SKM-1 (cell line): ENCODE results near the gene ZNF726.
A peak's percentile ranks its signal among the peaks of the same experiment; 100 is the strongest.
"Not testable (repeated sequence)": the region's sequence is repeated elsewhere in the genome, so short reads cannot be mapped to it uniquely, and the experiment has no call there.

Experiments used
- DNase-seq: peaks from one replicate; lab custom pipeline; 2025; ENCODE audit not compliant: unreplicated experiment; lab: John Stamatoyannopoulos, UW

ZNF726 gene

GRCh38 chr19:23914402-23915286, at the start of gene ZNF726:
Gene ZNF726 (plus strand): TSS chr19:23914886. CDS start chr19:23914995, 109 bp downstream.
- peak; percentile 62 for DNase-seq

- DNase-seq, result no peak
These were observed 46.8 kb upstream of the ZNF726 start for GRCh38 chr19:23867895-23868294.

GRCh38 chr19:23868630-23869029, 46.1 kb upstream of the ZNF726 start:
- DNase-seq, result no peak

DNA sequence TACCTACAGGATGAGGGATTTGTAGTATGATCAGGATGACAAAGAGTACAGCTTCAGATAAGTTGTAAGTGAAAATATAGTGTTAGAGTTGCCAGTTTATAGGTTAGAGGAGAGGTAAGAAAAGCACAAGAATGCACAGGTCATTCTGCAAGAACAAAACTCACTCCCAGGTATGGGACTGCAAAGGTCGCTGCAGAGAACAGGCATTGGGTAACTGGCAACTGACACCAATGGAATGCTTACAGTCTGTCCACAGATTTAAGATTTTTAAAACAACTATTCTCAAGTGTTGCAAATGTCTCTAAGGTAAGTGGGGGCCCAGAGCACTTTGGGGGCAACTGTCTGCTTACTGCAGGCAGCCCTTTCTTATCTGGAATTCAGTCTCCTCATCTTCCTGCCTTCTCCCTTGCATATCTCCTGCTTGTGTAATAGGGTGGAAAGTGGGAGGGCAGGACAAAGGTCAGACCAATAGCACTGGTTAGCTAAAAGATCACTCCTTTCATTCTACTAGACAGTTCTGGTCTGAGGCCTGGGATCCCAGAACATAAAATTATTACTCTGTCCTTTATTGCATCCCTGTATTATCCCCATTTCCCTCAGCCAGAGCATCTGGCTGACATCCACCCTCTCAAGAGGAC, 42.3 kb upstream of the ZNF726 start:
- no peak for DNase-seq

DNA sequence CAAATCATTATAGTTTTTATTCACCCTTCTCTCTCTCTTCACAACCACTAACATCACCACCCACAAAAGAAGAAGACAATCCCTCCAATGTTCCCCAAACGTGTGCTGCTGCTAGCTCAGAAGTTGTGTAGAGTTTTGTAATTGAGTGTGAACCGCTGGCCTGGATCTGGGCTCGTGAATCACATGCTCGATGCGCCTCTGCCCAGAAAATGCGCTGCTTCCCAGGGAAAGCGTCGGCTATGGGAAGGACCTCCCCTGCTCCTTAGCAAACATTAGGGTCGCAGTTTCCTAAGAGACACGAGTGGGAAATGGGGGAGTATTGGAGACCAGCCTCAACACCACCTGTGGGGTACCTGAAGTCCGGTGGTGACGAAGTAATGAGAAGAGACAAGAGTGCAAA, 38.4 kb upstream of the ZNF726 start:
- no peak for DNase-seq

DNA sequence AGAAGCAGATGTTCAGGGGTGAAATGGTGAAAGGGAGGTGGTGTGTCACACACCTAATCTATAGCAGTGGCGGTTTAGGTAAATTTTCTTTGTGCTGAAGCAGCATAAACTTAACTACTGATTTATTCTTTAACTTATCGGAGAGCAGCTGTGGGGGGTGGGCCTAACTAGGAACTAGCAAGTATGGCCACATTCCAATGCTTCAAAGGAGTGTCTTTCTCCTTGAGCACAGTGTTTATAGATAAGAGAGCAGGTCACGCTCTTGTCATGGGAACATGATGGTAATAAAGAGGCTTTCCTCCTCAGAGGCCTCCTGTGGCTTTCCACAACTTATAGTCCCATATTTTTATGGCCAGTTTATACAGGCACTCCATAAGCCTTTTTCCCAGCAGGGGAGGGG, 37.9 kb upstream of the ZNF726 start:
- DNase-seq, result not testable (repeated sequence)

- no peak for DNase-seq
These were observed 32.2 kb upstream of the ZNF726 start for GRCh38 chr19:23882493-23882892.

GRCh38 chr19:23884363-23884762, 30.3 kb upstream of the ZNF726 start:
- no peak for DNase-seq

DNA sequence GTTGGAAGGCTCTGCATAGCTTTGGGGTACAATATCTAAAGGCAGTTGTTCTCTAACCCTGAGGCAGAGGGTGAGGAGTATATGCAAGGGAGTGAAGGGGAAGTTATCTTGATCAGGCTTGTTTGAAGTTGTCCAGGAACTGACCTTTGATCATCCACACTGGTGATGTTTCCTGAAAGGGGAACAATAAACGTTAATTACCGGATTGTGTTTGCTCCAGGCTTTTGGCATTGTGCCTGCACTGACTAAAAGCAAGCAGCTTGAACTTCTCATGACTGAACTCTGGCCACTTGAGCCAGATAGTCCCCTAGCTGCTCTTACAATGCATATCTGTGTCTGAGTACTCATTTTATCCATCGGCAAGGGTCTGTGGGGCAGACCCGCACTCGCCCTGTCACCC, 27.0 kb upstream of the ZNF726 start:
- no peak for DNase-seq

- DNase-seq, result not testable (repeated sequence)
These were observed 18.6 kb upstream of the ZNF726 start for GRCh38 chr19:23896096-23896495.

GRCh38 chr19:23896912-23897311, 17.8 kb upstream of the ZNF726 start:
- DNase-seq, result no peak

DNA sequence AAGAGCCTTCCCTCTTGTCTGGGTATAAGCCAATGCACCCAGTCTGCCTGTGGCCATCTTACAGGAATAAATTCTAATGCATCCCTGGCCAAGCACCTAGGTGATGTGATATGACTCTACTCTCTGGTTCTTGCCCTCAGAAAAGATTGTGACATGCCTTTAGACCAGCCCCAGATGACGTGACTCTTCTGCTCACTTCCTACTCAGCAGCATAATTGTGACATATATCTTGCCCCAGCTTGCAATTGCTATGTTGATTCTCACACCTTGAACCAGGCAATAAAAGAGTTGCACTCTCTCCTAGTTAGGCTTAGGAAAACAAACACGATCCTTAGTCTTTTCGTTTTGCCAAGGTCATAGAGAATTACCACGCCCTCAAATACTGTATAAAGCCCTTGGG, 13.3 kb upstream of the ZNF726 start:
- no peak for DNase-seq

DNA sequence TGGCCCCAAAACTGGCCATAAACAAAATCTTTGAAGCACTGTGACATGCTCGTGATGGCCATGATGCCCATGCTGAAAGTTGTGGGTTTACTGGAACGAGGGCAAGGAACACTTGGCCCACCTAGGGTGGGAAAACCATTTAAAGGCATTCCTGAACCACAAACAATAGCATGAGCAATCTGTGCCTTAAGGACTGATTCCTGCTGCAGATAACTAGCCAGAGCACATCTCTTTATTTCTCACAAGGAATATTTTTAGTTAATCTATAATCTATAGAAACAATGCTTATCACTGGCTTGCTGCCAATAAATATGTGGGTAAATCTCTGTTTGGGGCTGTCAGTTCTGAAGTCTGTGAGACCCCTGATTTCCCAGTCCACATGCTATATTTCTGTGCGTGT, 10.3 kb upstream of the ZNF726 start:
- DNase-seq, result no peak

DNA sequence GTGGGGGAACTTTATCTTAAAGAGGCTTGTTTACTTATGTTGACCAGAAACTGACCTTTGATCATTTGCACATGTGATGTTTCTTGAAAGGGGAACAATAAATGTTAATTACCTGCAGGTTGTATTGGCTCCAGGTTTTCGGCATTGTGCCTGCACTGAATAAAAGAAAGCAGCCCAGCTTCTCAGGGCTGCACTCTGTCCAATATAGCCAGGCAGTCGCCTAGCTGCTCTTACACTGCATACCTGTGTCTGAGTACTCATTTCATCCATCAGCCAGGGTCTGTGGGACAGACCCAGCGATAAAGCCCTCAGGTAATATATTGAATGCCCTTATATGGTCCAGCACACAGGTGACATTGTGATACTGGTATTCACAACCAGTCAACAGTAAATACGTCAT, 8.9 kb upstream of the ZNF726 start:
- no peak for DNase-seq

GRCh38 chr19:23906835-23907234, 7.9 kb upstream of the ZNF726 start:
- no peak for DNase-seq

GRCh38 chr19:23908165-23908564, 6.5 kb upstream of the ZNF726 start:
- no peak for DNase-seq

- no peak for DNase-seq
These were observed 5.5 kb upstream of the ZNF726 start for GRCh38 chr19:23909222-23909621.

- DNase-seq, result no peak
These were observed 755 bp upstream of the ZNF726 start for GRCh38 chr19:23913931-23914330.

DNA sequence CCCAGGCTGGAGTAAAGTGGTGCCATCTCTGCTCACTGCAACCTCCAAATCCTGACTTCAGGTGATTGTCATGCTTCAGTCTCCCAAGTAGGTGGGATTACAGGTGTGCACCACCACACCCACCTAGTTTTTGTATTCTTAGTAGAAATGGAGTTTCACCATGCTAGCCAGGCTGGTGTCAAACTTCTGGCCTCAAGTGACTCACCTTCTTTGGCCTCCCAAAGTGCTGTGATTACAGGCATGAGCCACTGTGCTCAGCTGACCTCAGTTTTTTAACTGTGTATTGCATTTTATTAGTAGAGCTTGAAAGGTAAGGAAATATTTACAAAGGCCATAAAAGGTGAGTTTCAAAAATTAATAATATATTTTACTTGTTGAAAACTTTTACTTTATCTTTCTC, 2.3 kb downstream of the ZNF726 start:
- DNase-seq, result no peak

- DNase-seq, result no peak
These were observed 3.2 kb downstream of the ZNF726 start for GRCh38 chr19:23917856-23918255.

DNA sequence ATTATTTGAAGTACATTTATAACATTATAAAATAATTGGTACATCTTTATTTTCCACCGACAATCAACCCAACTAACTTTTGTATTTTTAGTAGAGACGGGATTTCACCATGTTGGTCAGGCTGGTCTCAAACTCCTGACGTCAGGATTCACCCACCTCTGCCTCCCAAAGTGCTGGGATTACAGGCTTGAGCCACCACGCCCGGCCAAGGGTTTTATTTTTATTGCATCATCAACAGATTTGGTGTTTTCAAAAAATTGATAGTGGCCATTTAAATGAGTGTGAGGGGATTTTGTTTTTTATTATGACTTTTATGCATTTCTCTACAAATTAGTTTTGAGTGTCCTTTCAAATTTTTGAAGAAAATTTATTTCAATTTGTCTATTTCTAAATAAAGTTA, 10.6 kb downstream of the ZNF726 start:
- no peak for DNase-seq

DNA sequence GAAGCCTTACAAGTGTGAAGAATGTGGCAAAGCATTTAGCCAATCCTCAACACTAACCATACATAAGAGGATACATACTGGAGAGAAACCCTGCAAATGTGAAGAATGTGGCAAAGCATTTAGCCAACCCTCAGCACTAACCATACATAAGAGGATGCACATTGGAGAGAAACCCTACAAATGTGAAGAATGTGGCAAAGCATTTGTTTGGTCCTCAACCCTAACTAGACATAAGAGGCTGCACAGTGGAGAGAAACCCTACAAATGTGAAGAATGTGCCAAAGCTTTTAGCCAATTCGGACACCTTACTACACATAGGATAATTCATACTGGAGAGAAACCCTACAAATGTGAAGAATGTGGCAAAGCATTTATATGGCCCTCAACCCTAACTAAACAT, 18.2 kb downstream of the ZNF726 start:
- DNase-seq, result no peak
